ENCODE data around the gene PPP1R26. TPM values are rescaled to one million over a fixed set of nuclear protein-coding genes. Genes with fewer than 3 reads are reported as not detected.
A peak's percentile ranks its signal among the peaks of the same experiment; 100 is the strongest.
"Not testable (repeated sequence)": the region's sequence is repeated elsewhere in the genome, so short reads cannot be mapped to it uniquely, and the experiment has no call there.

PPP1R26 gene
- total RNA-seq, 1 donor from 2014 or later, result 50.2 TPM

GRCh38 chr9:135440620-135441019, 39.0 kb upstream of the PPP1R26 start:
- H3K4me3 Mint-ChIP-seq (ENCODE audit: low read depth), result no peak overlapping the region
- no peak overlapping the region for H3K27ac Mint-ChIP-seq
- H3K9me3 Mint-ChIP-seq (ENCODE audit: low read depth), result peaks cover 11% of the 10 kb centered on the region
- no peak for DNase-seq (ENCODE audit: low spot score, unreplicated experiment)
- peak; percentile 8 for TF ChIP-seq CTCF (IDR thresholded peaks at IDR 0.05; ENCODE audit: unreplicated experiment)
- H3K36me3 Mint-ChIP-seq (ENCODE audit: insufficient read depth), result peaks cover 3% of the 10 kb centered on the region
- H3K4me1 Mint-ChIP-seq (ENCODE audit: low read depth), result peaks cover 27% of the 10 kb centered on the region
- peaks cover 4% of the 10 kb centered on the region for H3K27me3 Mint-ChIP-seq

GRCh38 chr9:135441105-135442071, 38.2 kb upstream of the PPP1R26 start:
- not testable (repeated sequence) for DNase-seq (ENCODE audit: low spot score, unreplicated experiment); H3K36me3 Mint-ChIP-seq (ENCODE audit: insufficient read depth); H3K4me3 Mint-ChIP-seq (ENCODE audit: low read depth); H3K9me3 Mint-ChIP-seq (ENCODE audit: low read depth); H3K27me3 Mint-ChIP-seq
- Mint-ChIP-seq H3K27ac (peak overlapping the region; percentile 45), H3K4me1 (ENCODE audit: low read depth) (peaks cover 29% of the 10 kb centered on the region)

- TF ChIP-seq CTCF (IDR thresholded peaks at IDR 0.05; ENCODE audit: unreplicated experiment), result no peak
- peak overlapping the region; percentile 69 for H3K27ac Mint-ChIP-seq
- H3K4me1 Mint-ChIP-seq (ENCODE audit: low read depth), result peaks cover 29% of the 10 kb centered on the region
- H3K36me3 Mint-ChIP-seq (ENCODE audit: insufficient read depth), result no peaks in the 10 kb centered on the region
- H3K9me3 Mint-ChIP-seq (ENCODE audit: low read depth), result peaks cover 3% of the 10 kb centered on the region
- no peak for DNase-seq (ENCODE audit: low spot score, unreplicated experiment)
- H3K4me3 Mint-ChIP-seq (ENCODE audit: low read depth), result no peak overlapping the region
- H3K27me3 Mint-ChIP-seq, result peaks cover 4% of the 10 kb centered on the region
Measured at GRCh38 chr9:135442075-135442474, 37.5 kb upstream of the PPP1R26 start.

GRCh38 chr9:135443797-135444425, 35.7 kb upstream of the PPP1R26 start:
- Mint-ChIP-seq H3K36me3 (ENCODE audit: insufficient read depth) (no peaks in the 10 kb centered on the region), H3K4me3 (ENCODE audit: low read depth) (no peak overlapping the region), H3K4me1 (ENCODE audit: low read depth) (peaks cover 24% of the 10 kb centered on the region), H3K9me3 (ENCODE audit: low read depth) (no peaks in the 10 kb centered on the region), H3K27ac (no peak overlapping the region), H3K27me3 (peaks cover 4% of the 10 kb centered on the region)
- TF ChIP-seq CTCF (IDR thresholded peaks at IDR 0.05; ENCODE audit: unreplicated experiment), result no peak
- no peak for DNase-seq (ENCODE audit: low spot score, unreplicated experiment)

GRCh38 chr9:135447126-135447525, 32.5 kb upstream of the PPP1R26 start:
- DNase-seq (ENCODE audit: low spot score, unreplicated experiment), result no peak
- TF ChIP-seq CTCF (IDR thresholded peaks at IDR 0.05; ENCODE audit: unreplicated experiment), result no peak
- Mint-ChIP-seq H3K4me3 (ENCODE audit: low read depth) (no peak overlapping the region), H3K27ac (no peak overlapping the region), H3K4me1 (ENCODE audit: low read depth) (peaks cover 9% of the 10 kb centered on the region), H3K9me3 (ENCODE audit: low read depth) (no peaks in the 10 kb centered on the region), H3K36me3 (ENCODE audit: insufficient read depth) (no peaks in the 10 kb centered on the region), H3K27me3 (no peaks in the 10 kb centered on the region)

Measured in progenitor cell of endocrine pancreas (in vitro differentiated cells).